Heart right ventricle (tissue), 16 donors: ENCODE results near the gene KLHL20. TPM values are rescaled to one million over a fixed set of nuclear protein-coding genes. Genes with fewer than 3 reads are reported as not detected.
"Not testable (repeated sequence)": the region's sequence is repeated elsewhere in the genome, so short reads cannot be mapped to it uniquely, and the experiment has no call there.

Source experiments
- ATAC-seq, 8 donors: fragments of 200-7000 bp; cut with Tn5 transposase; one replicate each; pipeline ENCODE4 v1.9.1; 2020; ENCODE audit warnings: mild to moderate bottlenecking in 8 of 8, moderate library complexity in 8 of 8, moderate number of reproducible peaks in 1 of 8
- DNase-seq, 2 donors: peaks; one replicate each; pipeline ENCODE4 v3.0.0-alpha.2; 2020
- H3K27ac ChIP-seq, 10 donors: fragments of 200-600 bp; sonication (generic) in 2 of 10; one replicate each; pipeline versions ENCODE4 v1.5.0 to v1.8.0; 2020 to 2022; ENCODE audit warnings: mild to moderate bottlenecking in 3 of 10
- H3K27me3 ChIP-seq, 7 donors: fragments of 200-600 bp; one replicate each; pipeline ENCODE4 v1.8.0; 2021 to 2022; ENCODE audit warnings: mild to moderate bottlenecking in 2 of 7
- H3K36me3 ChIP-seq, 9 donors: fragments of 200-600 bp; sonication (generic) in 1 of 9; one replicate each; pipeline versions ENCODE4 v1.5.0 to v1.8.0; 2020 to 2022; ENCODE audit warnings: mild to moderate bottlenecking in 2 of 9
- H3K4me1 ChIP-seq, 9 donors: fragments of 200-600 bp; sonication (generic) in 1 of 9; one replicate each; pipeline versions ENCODE4 v1.5.0 to v1.8.0; 2020 to 2022; ENCODE audit warnings: mild to moderate bottlenecking in 4 of 9
- H3K4me3 ChIP-seq, 10 donors: fragments of 200-600 bp; sonication (generic) in 2 of 10; one replicate each; pipeline versions ENCODE4 v1.5.0 to v1.8.0; 2020 to 2022; ENCODE audit warnings: mild to moderate bottlenecking in 7 of 10, moderate library complexity in 2 of 10
- H3K9me3 ChIP-seq, 11 donors: fragments of 200-600 bp in 10 of 11; sonication (generic) in 2 of 11; one replicate each; pipeline versions ENCODE4 v1.5.0 to v1.8.0; 2013 to 2022; ENCODE audit warnings: mild to moderate bottlenecking in 2 of 11, control low read depth in 1 of 11, moderate library complexity in 1 of 11
- CTCF ChIP-seq, 9 donors: fragments of 200-600 bp; sonication (generic) in 2 of 9; IDR thresholded peaks; one replicate each; pipeline versions ENCODE4 v1.5.0 to v1.8.0; 2021 to 2022; ENCODE audit warnings: antibody characterized with exemption in 9 of 9, mild to moderate bottlenecking in 5 of 9, moderate library complexity in 1 of 9
- WGBS, 2 donors: extraction: QIAGEN DNeasy Blood & Tissue Kit; methylation state at CpG; one replicate each; pipeline ENCODE4 v1.1.7; 2013; ENCODE audit warnings: inconsistent platforms in 1 of 2; 5-methylcytosine and 5-hydroxymethylcytosine counted together
- intact Hi-C, 10 donors: fragments of 100-400 bp; cut with DNase I; formaldehyde crosslinking; loops; one replicate each; pipeline versions ENCODE4 v1.11.1 to v1.14.2; 2022
- polyA plus RNA-seq, 2 donors: library from polyadenylated mRNA; stranded (reverse); fragments of 200-250 nt; gene quantifications; one replicate each; pipeline ENCODE4 v1.2.3, GENCODE V29; 2013
- total RNA-seq, 10 donors: library from RNA; stranded (reverse); fragmentation: NEBNext Ultra II Directional in 3 of 10; extraction: Animal tissue kit (Norgen Biotek cat#: 25700) in 3 of 10; gene quantifications; one replicate each; pipeline versions ENCODE4 v1.2.1 to v1.2.4, GENCODE V29; 2021 to 2023
- donor health status: Arrhythmogenic right ventricular cardiomyopathy.
- donor health status: ischemic (EF 13 %, LVEDD 7.1; RV severe dilation, severe dysfunction).
- donor health status: healthy with polysubstance abuse.
- donor health status: DM: no; HTN: yes; CAD: no.
- donor health status: DM: no; HTN: no; CAD: no.
- donor health status: ischemic (EF 25% LVEDD 6.9; RV normal size, moderate dysfunction).
- donor health status: ischemic (EF 25% LVEDD 5.7; RV mildly dilated, moderate dysfunction).
- donor health status: healthy.
- donor health status: DM: yes; HTN: yes; CAD: no.
- donor health status: Ischemic cardiomyopathy.
- donor health status: ischemic (EF 35%, LVEDD 5.7; RV mildly dilated, moderate dysfunction).
- donor health status: nonischemic (EF 11% LVEDD 7.7; RV severe dilation, severe dysfunction).
- donor health status: DM: yes; HTN: yes; CAD: no.
- donor health status: PGD.
- donor health status: ischemic (EF 29% LVEDD 5.4; RV normal size, mild dysfunction).
- donor health status: nonischemic (EF 23%, LVEDD 6.1; RV moderate dilation, normal function).

Gene KLHL20
- total and polyA plus RNA-seq, 12 donors = 5.0 to 19.4 (median 17.1) TPM

DNA sequence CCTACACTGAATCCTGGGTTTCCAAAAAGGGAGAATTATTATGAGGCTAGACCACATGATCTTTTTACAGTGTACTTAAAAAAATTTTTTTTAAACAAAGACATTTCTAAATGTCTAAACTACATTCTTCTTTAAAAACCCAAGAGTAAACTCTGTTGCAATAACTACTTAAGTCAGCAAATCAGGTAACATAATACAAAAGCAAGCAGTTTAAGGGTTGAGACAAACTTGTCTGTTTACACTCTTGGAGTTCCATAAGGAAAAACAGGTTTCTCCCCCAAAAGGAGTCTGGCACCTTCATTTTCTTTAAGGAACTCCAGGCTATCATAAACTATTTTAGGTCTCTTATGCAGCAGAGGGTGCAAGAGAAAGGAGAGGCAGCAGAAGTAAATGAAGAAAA is 32.6 kb upstream of the KLHL20 start:
- no peak for DNase-seq
- Histone ChIP-seq H3K9me3 (peaks cover 0 to 18% (median 0%) of the 10 kb centered on the region in 11 donors), H3K4me1 (no peaks in the 10 kb centered on the region), H3K4me3 (no peak overlapping the region), H3K27me3 (no peaks in the 10 kb centered on the region), H3K36me3 (no peaks in the 10 kb centered on the region), H3K27ac (no peak overlapping the region)
- TF ChIP-seq CTCF (IDR thresholded peaks at IDR 0.05) = no peak
- intact Hi-C loops = no loop called here
- ATAC-seq = no peak

GRCh38 chr1:173683838-173684237 is 30.9 kb upstream of the KLHL20 start:
- DNase-seq, H3K4me3 ChIP-seq, ATAC-seq, H3K36me3 ChIP-seq, intact Hi-C loops, H3K27ac ChIP-seq, H3K27me3 ChIP-seq, H3K4me1 ChIP-seq: not testable (repeated sequence)
- peaks cover 0 to 16% (median 0%) of the 10 kb centered on the region in 11 donors for H3K9me3 ChIP-seq
- 89 to 90% methylated on average over 4 of the region's 4 CpGs for WGBS, 2 donors

DNA sequence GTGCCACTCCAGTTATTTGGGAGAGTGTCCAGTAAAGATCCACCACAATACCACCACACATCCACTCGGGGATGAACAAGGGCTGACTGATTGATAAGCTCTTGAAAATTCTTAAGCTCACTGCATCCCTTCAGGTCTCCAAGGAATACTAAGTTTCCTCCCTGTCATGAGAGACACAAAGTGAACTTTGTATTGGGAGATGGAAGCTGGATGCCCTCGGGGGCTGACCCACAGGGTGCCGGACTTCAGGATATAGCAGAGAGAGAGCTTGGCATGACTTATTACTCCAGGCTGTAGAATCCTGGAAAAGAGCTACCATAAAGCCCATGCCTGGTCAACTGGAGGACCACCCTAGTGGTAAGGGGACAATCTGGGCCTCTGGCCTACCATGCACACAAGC is 29.7 kb upstream of the KLHL20 start:
- intact Hi-C loops, H3K36me3 ChIP-seq, DNase-seq, H3K27ac ChIP-seq, H3K4me3 ChIP-seq, H3K9me3 ChIP-seq, H3K4me1 ChIP-seq, H3K27me3 ChIP-seq, ATAC-seq: not testable (repeated sequence)
- WGBS, 2 donors = 80 to 82% methylated on average over 3 of the region's 3 CpGs

DNA sequence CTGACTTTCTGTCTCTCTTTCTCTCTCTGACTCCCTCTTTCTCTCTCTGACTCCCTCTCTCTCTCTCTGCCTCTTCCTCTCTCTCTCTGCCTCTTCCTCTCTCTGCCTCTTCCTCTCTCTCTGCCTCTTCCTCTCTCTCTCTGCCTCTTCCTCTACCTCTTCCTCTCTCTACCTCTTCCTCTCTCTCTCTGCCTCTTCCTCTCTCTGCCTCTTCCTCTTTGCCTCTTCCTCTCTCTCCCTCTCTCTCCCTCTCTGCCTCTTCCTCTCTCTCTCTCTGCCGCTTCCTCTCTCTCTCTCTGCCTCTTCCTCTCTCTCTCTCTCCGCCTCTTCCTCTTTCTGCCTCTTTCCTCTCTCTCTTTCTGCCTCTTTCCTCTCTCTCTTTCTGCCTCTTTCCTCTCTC is 26.5 kb upstream of the KLHL20 start:
- ATAC-seq = no peak

DNA sequence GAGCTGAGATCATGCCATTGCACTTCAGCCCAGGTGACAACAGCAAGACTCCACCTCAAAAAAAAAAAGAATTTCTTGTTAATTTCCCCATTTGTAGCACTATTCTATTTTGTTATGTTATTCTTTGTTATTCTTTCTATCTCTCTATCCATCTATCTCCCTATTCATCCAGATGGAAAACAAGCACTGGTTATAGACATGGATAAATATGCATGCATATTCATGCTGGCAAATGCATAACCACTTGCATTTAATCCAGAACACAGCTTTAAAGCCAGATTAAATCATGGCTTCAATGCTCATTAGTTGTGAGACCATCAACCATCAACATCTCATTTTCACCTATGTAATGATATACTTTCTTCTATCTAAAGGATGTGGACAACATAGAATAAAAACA is 21.5 kb upstream of the KLHL20 start:
- intact Hi-C loops = no loop called here
- peaks cover 0 to 5% (median 0%) of the 10 kb centered on the region in 11 donors for H3K9me3 ChIP-seq
- H3K4me3 ChIP-seq = no peak overlapping the region
- H3K36me3 ChIP-seq = no peaks in the 10 kb centered on the region
- ATAC-seq = no peak
- H3K27ac ChIP-seq = no peak overlapping the region
- no peak for TF ChIP-seq CTCF (IDR thresholded peaks at IDR 0.05)
- DNase-seq = no peak
- H3K27me3 ChIP-seq = peaks cover 0 to 20% (median 0%) of the 10 kb centered on the region in 7 donors
- H3K4me1 ChIP-seq = no peaks in the 10 kb centered on the region

More for the DNA sequence above, 26.5 kb upstream of the KLHL20 start:
- Histone ChIP-seq H3K36me3 (no peaks in the 10 kb centered on the region), H3K4me1 (no peaks in the 10 kb centered on the region), H3K4me3 (no peak overlapping the region), H3K9me3 (no peaks in the 10 kb centered on the region), H3K27me3 (peaks cover 0 to 16% (median 0%) of the 10 kb centered on the region in 7 donors), H3K27ac (no peak overlapping the region)
- DNase-seq = no peak
- intact Hi-C loops = no loop called here
- no peak for TF ChIP-seq CTCF (IDR thresholded peaks at IDR 0.05)
- WGBS, 2 donors = 87 to 89% methylated on average over 2 of the region's 2 CpGs

GRCh38 chr1:173701299-173701698 is 13.5 kb upstream of the KLHL20 start:
- H3K36me3 ChIP-seq, H3K27me3 ChIP-seq, H3K4me3 ChIP-seq, intact Hi-C loops, H3K9me3 ChIP-seq, DNase-seq, H3K4me1 ChIP-seq, ATAC-seq, H3K27ac ChIP-seq: not testable (repeated sequence)
- 95 to 97% methylated on average over 6 of the region's 6 CpGs for WGBS, 2 donors
